HepG2 (cell line): ENCODE data around the gene IL21R. TPM values are rescaled to one million over a fixed set of nuclear protein-coding genes. Genes with fewer than 3 reads are reported as not detected.

Experiments used
- ATAC-seq: fragments of 200-7000 bp; cut with Tn5 transposase; 3 replicates; pipeline ENCODE4 v1.9.1; 2020; ENCODE audit warnings: mild to moderate bottlenecking, moderate library complexity
- BruUV-seq: library from RNA; stranded (reverse); fragments of 400-500 nt; replicated peaks from 2 replicates; lab custom pipeline; 2021; lab: Mats Ljungman, UMichigan
- CTCF ChIA-PET: fragments of 300-600 bp; formaldehyde crosslinking; extraction: SDS; loops from one replicate; lab custom pipeline; 2021; ENCODE audit warnings: low total read pairs, inconsistent platforms, low intra/inter-chr PET ratio; lab: Yijun Ruan, JAX
- POLR2A ChIA-PET: fragments of 350-600 bp; sonication (Branson Sonifier 250); formaldehyde crosslinking; loops from one replicate; lab custom pipeline; 2020; ENCODE audit warnings: antibody characterized with exemption, inconsistent platforms; lab: Yijun Ruan, JAX
- DNase-seq: peaks from one replicate; pipeline ENCODE4 v3.0.0-alpha.2; 2015; ENCODE audit warnings: low spot score
- FAIRE-seq: peaks from 3 replicates; lab custom pipeline; 2011; peaks lifted over from hg19 to GRCh38; lab: Jason Lieb, UNC
- H2AFZ ChIP-seq: one replicate; pipeline ENCODE4 v1.6.1; 2011; ENCODE audit warnings: low read length, inconsistent platforms
- H3K27ac ChIP-seq: fragments of 300-600 bp; 3 replicates; pipeline ENCODE4 v1.8.0; 2011; ENCODE audit warnings: mixed run types, mild to moderate bottlenecking, mixed read lengths, low read length, inconsistent platforms; ENCODE audit not compliant: insufficient read depth; ENCODE audit errors: extremely low read length
- H3K27me3 ChIP-seq, 2 experiments: fragments of 200-600 bp in 1 of 2; 2 replicates in 1 of 2; 3 replicates in 1 of 2; pipeline versions ENCODE4 v1.6.0 to v1.8.0; 2011; ENCODE audit warnings: low read length in 2 of 2, mild to moderate bottlenecking in 2 of 2, moderate library complexity in 2 of 2, inconsistent platforms in 1 of 2; ENCODE audit not compliant: insufficient read depth in 2 of 2, control insufficient read depth in 1 of 2
- H3K36me3 ChIP-seq, 2 experiments: fragments of 200-600 bp in 1 of 2; replicated peaks in 1 of 2; 2 replicates in 1 of 2; 3 replicates in 1 of 2; pipeline versions ENCODE4 v1.5.1 to v1.8.0; 2011; ENCODE audit warnings: low read length in 2 of 2, inconsistent platforms in 1 of 2; ENCODE audit not compliant: insufficient read depth in 2 of 2, control insufficient read depth in 1 of 2
- H3K4me1 ChIP-seq: 2 replicates; pipeline ENCODE4 v1.5.1; 2012; ENCODE audit warnings: low read length, inconsistent platforms; ENCODE audit not compliant: insufficient read depth
- H3K4me2 ChIP-seq: 2 replicates; pipeline ENCODE4 v1.6.0; 2011; ENCODE audit warnings: low read depth, low read length, inconsistent platforms
- H3K4me3 ChIP-seq, 3 experiments: fragments of 200-600 bp in 1 of 3; sonication (generic), shearing (Covaris generic) in 1 of 3; replicated peaks in 1 of 3; 2 replicates each; pipeline ENCODE4 v1.5.1; 2011 to 2016; ENCODE audit warnings: low read length in 3 of 3, inconsistent platforms in 2 of 3, low read depth in 2 of 3, mild to moderate bottlenecking in 2 of 3, control low read depth in 1 of 3, mixed read lengths in 1 of 3; ENCODE audit not compliant: insufficient read depth in 1 of 3
- H3K79me2 ChIP-seq: one replicate; pipeline ENCODE4 v1.6.1; 2011; ENCODE audit warnings: low read length, inconsistent platforms; ENCODE audit not compliant: insufficient read depth
- H3K9ac ChIP-seq: 2 replicates; pipeline ENCODE4 v1.6.0; 2011; ENCODE audit warnings: mild to moderate bottlenecking, low read depth, low read length, inconsistent platforms; ENCODE audit not compliant: insufficient read depth
- H3K9me3 ChIP-seq: 2 replicates; pipeline ENCODE4 v1.5.1; 2012; ENCODE audit warnings: mild to moderate bottlenecking, low read length
- H4K20me1 ChIP-seq: 2 replicates; pipeline ENCODE4 v1.6.0; 2011; ENCODE audit warnings: inconsistent platforms, mild to moderate bottlenecking, low read length, moderate library complexity; ENCODE audit not compliant: insufficient read depth
- FOXM1 ChIP-seq: sonication (generic); formaldehyde crosslinking; IDR thresholded peaks from 2 replicates; pipeline ENCODE4 v1.5.0; 2020; ENCODE audit warnings: missing genetic modification reagents
- FOXO1 ChIP-seq: sonication (generic); formaldehyde crosslinking; IDR thresholded peaks from 2 replicates; pipeline ENCODE4 v1.4.0; 2020; ENCODE audit warnings: missing genetic modification reagents
- IKZF4 ChIP-seq: sonication (generic); formaldehyde crosslinking; IDR thresholded peaks from 2 replicates; pipeline ENCODE4 v1.5.1; 2020; ENCODE audit warnings: borderline replicate concordance, mild to moderate bottlenecking, low read depth, missing genetic modification reagents; ENCODE audit errors: not compliant biosample characterization
- MAFF ChIP-seq: IDR thresholded peaks from 2 replicates; pipeline ENCODE4 v1.6.1; 2011; ENCODE audit warnings: low read depth, low read length, improper control_type of control experiment
- MAFK ChIP-seq, 2 experiments: IDR thresholded peaks in 1 of 2; conservative IDR thresholded peaks in 1 of 2; 2 replicates each; pipeline ENCODE4 v1.6.1; 2011; ENCODE audit warnings: improper control_type of control experiment in 2 of 2, low read length in 2 of 2
- NFRKB ChIP-seq: fragments of 450-650 bp; IDR thresholded peaks from 2 replicates; pipeline ENCODE4 v1.6.1; 2017
- ZNF446 ChIP-seq: sonication (generic); formaldehyde crosslinking; IDR thresholded peaks from 2 replicates; pipeline ENCODE4 v1.5.0; 2020; ENCODE audit warnings: mild to moderate bottlenecking, missing genetic modification reagents
- ZNF577 ChIP-seq: sonication (generic); formaldehyde crosslinking; IDR thresholded peaks from 2 replicates; pipeline ENCODE4 v1.4.0; 2020; ENCODE audit warnings: mild to moderate bottlenecking, low read depth, missing genetic modification reagents, borderline replicate concordance
- ZNF720 ChIP-seq: sonication (generic); formaldehyde crosslinking; IDR thresholded peaks from 2 replicates; pipeline ENCODE4 v1.4.0; 2020; ENCODE audit warnings: missing genetic modification reagents
- ZNF749 ChIP-seq: sonication (generic); formaldehyde crosslinking; IDR thresholded peaks from 2 replicates; pipeline ENCODE4 v1.8.0; 2022; ENCODE audit warnings: mild to moderate bottlenecking, missing genetic modification reagents, moderate library complexity, borderline replicate concordance
- whole genome bisulfite sequencing: methylation state at CpG from one replicate; pipeline ENCODE4 v1.1.6; 2017; ENCODE audit warnings: low lambda C conversion rate; 5-methylcytosine and 5-hydroxymethylcytosine counted together
- in situ Hi-C: cut with HindIII; loops from 2 replicates; pipeline ENCODE4 v1.10.0; 2017; ENCODE audit warnings: low pct_unique_long_range_greater_than_20kb; ENCODE audit not compliant: extremely low pct_ligation_motif_present
- intact Hi-C: fragments of 100-400 bp; cut with micrococcal nuclease; formaldehyde crosslinking; loops from one replicate; pipeline ENCODE4 v1.10.0; 2022; ENCODE audit not compliant: unreplicated experiment
- polyA plus RNA-seq, 8 experiments: library from polyadenylated mRNA; depleted of rRNA in 3 of 8; stranded (reverse) in 7 of 8; unstranded in 1 of 8; fragments of >200 nt; fragmentation: Illumina TruSeq in 4 of 8; extraction: Trizol in 4 of 8; gene quantifications; 2 replicates each; pipeline versions ENCODE4 v1.2.1 to v1.2.3, GENCODE V29; 2011 to 2016; ENCODE audit warnings: low read depth in 4 of 8, missing spikeins in 1 of 8, mixed read lengths in 1 of 8; ENCODE audit not compliant: insufficient read depth in 1 of 8
- total RNA-seq, 5 experiments: library from RNA; depleted of rRNA; stranded (reverse); fragments of >200 nt; fragmentation: Illumina TruSeq; extraction: Trizol; gene quantifications; 2 replicates each; pipeline ENCODE4 v1.2.3, GENCODE V29; 2016; ENCODE audit warnings: low read depth in 1 of 5

IL21R gene
- total and polyA plus RNA-seq, 2 of the 13 experiments (the other 11 are each of a cell fraction or from before 2014, with no cell fraction given): 0.49 to 0.64 TPM

GRCh38 chr16:27482397-27483087 lies 80.6 kb downstream of the IL21R start:
- Histone ChIP-seq H3K9me3 (no peaks in the 10 kb centered on the region), H2AFZ (no peak overlapping the region), H3K36me3 (peaks cover 62 to 84% of the 10 kb centered on the region in 2 experiments), H3K4me2 (no peak overlapping the region), H3K4me3 (no peak overlapping the region), H3K27me3 (no peaks in the 10 kb centered on the region), H3K27ac (no peak overlapping the region), H3K9ac (no peak overlapping the region), H4K20me1 (no peaks in the 10 kb centered on the region), H3K4me1 (0 out of 2 replicates have a peak, but pooled peaks cover 7% of the 10 kb centered on the region), H3K79me2 (no peaks in the 10 kb centered on the region)
- FAIRE-seq (no peak), DNase-seq (no peak), ATAC-seq (no peak)
- 95% methylated on average over 10 of the region's 10 CpGs for WGBS
- TF ChIP-seq ZNF749 (CRISPR knock-in tag): no peak
- TF ChIP-seq MAFK (conservative IDR thresholded peaks at IDR 0.05 in 1 of 2, IDR thresholded peaks at IDR 0.05 in 1 of 2; ENCODE audit: low read length in 2 of 2): peak; percentile 75 to 76
- peak; percentile 62 for TF ChIP-seq MAFF
- intact Hi-C loops (no loop called here), in situ Hi-C loops (no loop called here)
- ChIA-PET CTCF (no interaction called here), POLR2A (no interaction called here)
- BruUV-seq: no TSS peak

- no peak overlapping the region for H3K27ac ChIP-seq
- DNase-seq: no peak
- H3K9me3 ChIP-seq: no peaks in the 10 kb centered on the region
- 0 out of 2 replicates have a peak, but pooled peaks cover 6% of the 10 kb centered on the region for H3K4me1 ChIP-seq
- POLR2A ChIA-PET: no interaction called here
- no peak overlapping the region for H2AFZ ChIP-seq
- TF ChIP-seq IKZF4: no peak
- no peak for TF ChIP-seq NFRKB
- TF ChIP-seq ZNF720 (CRISPR knock-in tag): no peak
- TF ChIP-seq FOXM1 (CRISPR knock-in tag): no peak
- no peak for TF ChIP-seq FOXO1
- no peak for TF ChIP-seq ZNF446 (CRISPR knock-in tag)
- TF ChIP-seq ZNF577 (CRISPR knock-in tag): no peak
- TF ChIP-seq, all 625 proteins: peak for 0
- no TSS peak for BruUV-seq
- Histone ChIP-seq H3K9ac (no peak overlapping the region), H3K27me3 (no peaks in the 10 kb centered on the region), H4K20me1 (no peaks in the 10 kb centered on the region), H3K4me3 (no peak overlapping the region), H3K36me3 (peaks cover 65 to 86% of the 10 kb centered on the region in 2 experiments), H3K4me2 (no peak overlapping the region), H3K79me2 (no peaks in the 10 kb centered on the region)
- CTCF ChIA-PET: no interaction called here
- FAIRE-seq (no peak), ATAC-seq (no peak)
- 88% methylated on average over 5 of the region's 5 CpGs for WGBS
- in situ Hi-C loops (no loop called here), intact Hi-C loops (no loop called here)
These were observed 81.1 kb downstream of the IL21R start for GRCh38 chr16:27483088-27483437.
